ENCODE data around the gene GNAS.
"Not testable (repeated sequence)": the region's sequence is repeated elsewhere in the genome, so short reads cannot be mapped to it uniquely, and the experiment has no call there.

GNAS gene

DNA sequence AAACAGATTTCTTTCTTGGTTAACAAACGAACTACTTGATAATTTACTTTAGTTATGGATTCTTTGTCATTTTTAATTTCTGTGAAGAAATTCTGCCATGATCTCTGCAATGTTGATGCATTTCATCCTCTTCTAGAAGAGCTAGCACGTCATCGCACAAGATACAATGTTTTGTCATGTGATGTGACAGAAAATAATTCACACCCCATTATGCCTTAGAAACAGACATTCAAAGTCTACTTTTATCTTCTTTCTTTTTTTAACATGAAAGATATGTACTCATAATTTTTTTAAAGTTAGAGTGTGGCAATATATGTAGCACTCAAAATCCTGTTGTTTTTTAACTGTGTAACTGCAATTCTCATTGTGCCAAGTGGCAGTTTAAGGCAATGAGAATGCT lies 89.0 kb downstream of the GNAS start:
- DNase-seq, result no peak

DNA sequence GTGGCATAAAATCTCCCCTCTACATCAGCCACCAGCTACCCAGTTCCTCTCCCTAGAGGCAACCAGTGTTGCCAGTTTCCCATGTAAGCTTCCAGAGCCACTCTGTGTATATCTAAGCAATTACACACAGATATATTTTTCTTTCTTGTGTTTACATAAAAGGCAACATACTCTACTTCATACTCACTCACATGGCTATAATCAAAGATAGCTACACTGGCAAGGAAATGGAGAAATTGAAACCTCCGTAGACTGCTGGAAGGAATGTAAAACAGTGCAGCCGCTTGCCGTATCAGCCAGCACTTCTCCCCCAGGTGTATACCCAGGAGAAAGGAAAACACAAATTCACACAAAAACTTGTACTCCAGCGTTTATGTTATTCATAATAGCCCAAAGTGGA lies 90.0 kb downstream of the GNAS start:
- DNase-seq, result no peak

DNA sequence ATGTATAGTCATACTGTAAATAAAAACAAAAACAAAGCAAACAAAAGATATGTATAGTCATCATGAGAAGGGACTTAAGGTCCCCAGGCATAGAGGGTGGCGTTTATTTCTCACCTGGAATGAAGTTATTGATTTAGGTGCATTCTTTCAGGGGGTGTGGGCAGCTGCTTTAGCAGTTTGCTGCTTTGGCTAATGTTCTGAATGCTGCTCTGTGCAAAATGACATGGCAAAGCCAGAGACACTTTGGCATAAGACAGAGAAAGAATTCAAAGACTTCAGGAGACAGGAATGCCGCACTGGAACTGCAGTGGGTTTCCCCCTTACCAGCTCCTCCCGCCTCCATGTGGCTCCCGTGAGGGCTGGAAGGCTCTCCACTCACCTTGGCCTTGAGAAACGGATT lies 92.1 kb downstream of the GNAS start:
- no peak for DNase-seq

DNA sequence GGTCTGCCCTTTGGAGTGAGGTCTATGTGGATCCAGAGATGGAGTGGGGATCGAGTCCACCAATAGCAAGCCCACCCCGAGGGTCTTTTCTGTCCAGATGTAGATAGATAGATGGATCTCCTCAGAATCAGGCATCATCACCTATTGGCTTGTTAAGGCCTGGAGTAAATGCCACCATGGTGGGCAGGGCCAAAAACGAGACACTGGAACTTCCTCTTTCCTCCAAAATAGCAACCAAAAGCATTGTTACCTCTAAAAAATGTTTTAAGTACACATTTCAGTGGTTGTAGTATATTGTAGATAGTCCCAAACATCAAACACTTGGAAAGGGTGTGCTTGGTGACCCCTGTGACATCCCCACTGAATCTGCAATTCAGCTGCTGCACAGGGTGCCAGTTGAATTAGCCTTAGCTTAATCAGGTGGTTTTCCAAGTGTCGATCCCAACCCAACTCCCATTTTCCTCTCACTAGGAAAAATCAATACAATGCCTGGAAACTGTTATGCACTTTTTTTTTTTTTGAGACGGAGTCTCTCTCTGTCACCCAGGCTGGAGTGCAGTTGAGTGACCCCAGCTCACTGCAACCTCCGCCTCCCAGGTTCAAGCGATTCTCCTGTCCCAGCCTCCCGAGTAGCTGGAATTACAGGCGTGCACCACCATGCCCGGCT lies 93.6 kb downstream of the GNAS start:
- no peak for DNase-seq

DNA sequence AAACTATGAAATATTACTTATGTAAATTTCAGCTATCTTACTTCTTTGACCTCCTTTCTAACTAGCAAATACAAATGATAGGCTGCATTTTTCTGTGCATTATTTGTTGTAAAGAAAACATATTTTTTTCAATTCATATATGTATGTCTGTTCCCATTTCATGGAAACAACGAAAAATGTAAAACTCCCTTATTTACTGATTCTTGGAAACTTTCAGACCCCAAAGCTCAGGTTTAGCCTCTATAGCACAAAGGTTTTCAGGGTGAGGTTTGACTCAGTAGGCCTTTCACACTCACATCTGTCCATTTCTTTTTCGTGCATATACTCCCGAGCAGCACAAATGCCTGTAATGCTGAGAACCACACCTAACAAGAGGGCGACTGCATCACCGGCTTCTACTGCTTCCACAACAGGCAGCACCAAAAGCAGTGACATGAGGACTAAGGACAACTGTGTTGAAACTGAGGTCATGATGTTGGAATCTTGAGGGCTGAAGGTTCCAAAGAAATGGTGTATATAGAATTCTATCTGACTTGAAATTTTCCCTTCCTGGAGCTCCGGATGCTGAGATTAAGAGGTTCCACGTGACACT lies 95.4 kb downstream of the GNAS start:
- DNase-seq, result not testable (repeated sequence)

DNA sequence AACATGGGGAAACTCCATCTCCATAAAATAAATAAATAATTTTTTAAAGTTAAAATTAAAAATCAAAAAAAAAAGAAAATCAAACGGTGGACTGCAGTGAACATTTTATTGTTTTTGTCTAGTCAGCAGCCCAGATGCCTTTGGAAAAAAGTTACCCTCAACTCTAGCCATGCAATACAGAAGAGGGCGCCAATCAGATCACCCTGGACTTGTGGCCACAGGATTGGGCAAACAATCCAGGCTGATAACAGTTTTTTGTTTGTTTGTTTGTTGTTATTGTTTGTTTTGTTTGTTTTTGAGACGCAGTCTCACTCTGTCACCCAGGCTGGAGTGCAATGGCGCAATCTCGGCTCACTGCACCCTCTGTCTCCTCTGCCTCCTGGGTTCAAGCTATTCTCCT lies 98.1 kb downstream of the GNAS start:
- DNase-seq, result no peak

DNA sequence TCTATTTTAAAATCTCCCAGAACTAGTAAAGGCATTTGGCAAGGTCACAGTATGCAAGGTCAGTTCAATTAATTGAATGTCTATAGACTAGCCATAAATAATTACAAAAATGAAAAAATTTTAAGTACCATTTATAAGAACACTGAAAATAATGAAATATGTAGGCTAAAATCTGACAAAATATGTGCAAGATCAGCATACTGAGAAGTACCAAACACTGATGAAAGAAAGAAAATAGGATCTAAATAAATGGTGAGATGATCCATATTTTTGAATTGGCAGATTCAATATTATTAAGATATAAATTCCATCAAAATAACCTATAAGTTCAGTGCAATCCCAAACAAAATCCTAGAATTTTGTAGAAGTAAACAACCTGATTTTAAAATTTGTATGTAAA lies 100.5 kb downstream of the GNAS start:
- DNase-seq, result no peak

DNA sequence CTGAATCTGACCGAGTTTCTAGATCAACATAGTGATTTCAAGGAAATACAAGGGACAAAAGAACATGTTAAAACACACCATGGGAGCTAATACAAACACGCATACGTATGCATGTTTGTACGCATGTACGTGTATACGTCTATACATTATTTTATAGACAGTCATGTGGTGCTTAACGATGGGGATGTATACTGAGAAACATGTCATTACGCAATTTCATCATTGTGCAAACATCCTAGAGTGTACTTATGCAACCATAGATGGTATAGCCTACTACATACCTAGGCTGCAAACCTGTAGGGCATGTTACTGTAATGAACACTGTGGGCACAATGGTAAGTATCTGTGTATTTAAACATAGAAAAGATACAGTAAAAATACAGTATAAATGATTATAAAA lies 103.6 kb downstream of the GNAS start:
- peak; percentile 13 for DNase-seq

DNA sequence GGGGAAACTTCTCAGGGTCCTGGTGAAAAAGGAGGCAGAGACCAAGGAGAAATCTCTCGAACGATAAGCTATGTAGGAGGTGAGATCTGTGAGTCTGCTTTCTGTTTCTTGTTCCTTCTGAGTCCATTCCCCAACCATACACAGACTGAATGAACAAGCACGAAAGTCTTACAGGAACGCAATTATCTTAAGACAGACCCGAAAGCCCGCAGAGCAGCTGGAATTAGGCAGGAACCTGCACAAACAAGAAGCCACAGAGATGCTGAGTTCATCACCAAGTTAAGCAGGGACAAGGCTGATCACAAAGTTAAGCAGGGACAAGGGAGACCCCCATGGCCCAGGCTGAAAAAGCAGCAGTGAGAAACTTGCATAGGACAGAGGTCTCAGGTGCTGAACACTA lies 107.1 kb downstream of the GNAS start:
- DNase-seq, result no peak

Data from NCI-H748 treated with DMSO at 0.1 percent for 48 hours (cell line).